SK-N-SH (cell line): ENCODE results near the gene ARID1B. TPM values are rescaled to one million over a fixed set of nuclear protein-coding genes. Genes with fewer than 3 reads are reported as not detected.

Experiments
- CTCF ChIA-PET: fragments of 300-600, 350-600 bp; formaldehyde crosslinking; extraction: SDS; loops from one replicate; lab custom pipeline; 2021; lab: Yijun Ruan, JAX
- POLR2A ChIA-PET: fragments of 350-600 bp; sonication (Branson Sonifier 250); formaldehyde crosslinking; extraction: SDS; loops from one replicate; lab custom pipeline; 2020; ENCODE audit warnings: antibody characterized with exemption, inconsistent platforms; lab: Yijun Ruan, JAX
- DNase-seq: peaks from one replicate; pipeline ENCODE4 v3.0.0; 2012
- H2AFZ ChIP-seq: fragments of 200-600 bp; sonication (generic); 2 replicates; pipeline ENCODE4 v1.8.1; 2016; ENCODE audit warnings: antibody characterized with exemption, mild to moderate bottlenecking, low read depth
- H3F3A ChIP-seq: fragments of 200-600 bp; sonication (generic); replicated peaks from 2 replicates; pipeline ENCODE3; 2016; ENCODE audit warnings: antibody characterized with exemption, mild to moderate bottlenecking; ENCODE audit not compliant: insufficient read depth
- H3K27ac ChIP-seq, 2 experiments: fragments of 200-500 bp in 1 of 2; fragments of 200-600 bp in 1 of 2; sonication (Bioruptor generic) in 1 of 2; sonication (generic), shearing (Covaris generic) in 1 of 2; 2 replicates each; pipeline versions ENCODE4 v1.5.1 to v1.6.1; 2014 to 2016; ENCODE audit warnings: low read depth in 2 of 2, inconsistent platforms in 1 of 2, low read length in 1 of 2, mild to moderate bottlenecking in 1 of 2, mixed read lengths in 1 of 2
- H3K27me3 ChIP-seq: fragments of 200-600 bp; sonication (generic), shearing (Covaris generic); 2 replicates; pipeline ENCODE4 v1.6.1; 2016; ENCODE audit warnings: mixed run types; ENCODE audit not compliant: insufficient read depth
- H3K36me3 ChIP-seq, 2 experiments: fragments of 200-500 bp in 1 of 2; fragments of 200-600 bp in 1 of 2; sonication (Bioruptor generic) in 1 of 2; sonication (generic) in 1 of 2; replicated peaks in 1 of 2; 2 replicates each; pipeline versions ENCODE3 to v1.5.1; 2014 to 2016; ENCODE audit warnings: low read length in 1 of 2, mild to moderate bottlenecking in 1 of 2; ENCODE audit not compliant: insufficient read depth in 2 of 2, control insufficient read depth in 1 of 2
- H3K4me1 ChIP-seq, 2 experiments: fragments of 200-500 bp in 1 of 2; fragments of 200-600 bp in 1 of 2; sonication (Bioruptor generic) in 1 of 2; sonication (generic), shearing (Covaris generic) in 1 of 2; 2 replicates each; pipeline versions ENCODE4 v1.5.1 to v1.6.1; 2014 to 2016; ENCODE audit warnings: low read depth in 1 of 2, low read length in 1 of 2, mixed run types in 1 of 2; ENCODE audit not compliant: insufficient read depth in 2 of 2, control insufficient read depth in 1 of 2
- H3K4me2 ChIP-seq: fragments of 200-600 bp; sonication (generic), shearing (Covaris generic); 2 replicates; pipeline ENCODE4 v1.6.1; 2017; ENCODE audit warnings: mixed run types
- H3K4me3 ChIP-seq, 2 experiments: fragments of 200-500 bp in 1 of 2; fragments of 200-600 bp in 1 of 2; sonication (Bioruptor generic) in 1 of 2; sonication (generic), shearing (Covaris generic) in 1 of 2; 2 replicates each; pipeline versions ENCODE4 v1.5.1 to v1.8.1; 2014 to 2016; ENCODE audit warnings: low read depth in 2 of 2, inconsistent platforms in 1 of 2, low read length in 1 of 2, mild to moderate bottlenecking in 1 of 2, mixed read lengths in 1 of 2, moderate library complexity in 1 of 2
- H3K79me2 ChIP-seq: fragments of 200-600 bp; sonication (generic); 2 replicates; pipeline ENCODE4 v1.8.1; 2017; ENCODE audit warnings: mild to moderate bottlenecking; ENCODE audit not compliant: insufficient read depth
- H3K9ac ChIP-seq: fragments of 200-600 bp; sonication (generic); 2 replicates; pipeline ENCODE4 v1.6.1; 2017; ENCODE audit warnings: mixed run types
- H3K9me2 ChIP-seq: fragments of 200-600 bp; sonication (generic); 2 replicates; pipeline ENCODE4 v1.6.1; 2017; ENCODE audit warnings: mixed run types
- H3K9me3 ChIP-seq: fragments of 200-600 bp; sonication (generic); 2 replicates; pipeline ENCODE4 v1.6.1; 2017; ENCODE audit warnings: mixed run types, mild to moderate bottlenecking, moderate library complexity
- H4K20me1 ChIP-seq: fragments of 200-600 bp; sonication (generic); 2 replicates; pipeline ENCODE4 v1.6.1; 2017; ENCODE audit warnings: mild to moderate bottlenecking, mixed run types; ENCODE audit not compliant: insufficient read depth
- CHD2 ChIP-seq: fragments of 150-350 bp; IDR thresholded peaks from 2 replicates; pipeline ENCODE4 v1.6.1; 2018; ENCODE audit warnings: low read length; ENCODE audit not compliant: partially characterized antibody
- FOXJ3 ChIP-seq: sonication (generic); formaldehyde crosslinking; IDR thresholded peaks from 2 replicates; pipeline ENCODE4 v1.5.1; 2020; ENCODE audit warnings: mild to moderate bottlenecking, missing genetic modification reagents
- FOXM1 ChIP-seq: IDR thresholded peaks from 2 replicates; pipeline ENCODE4 v1.4.0; 2012; ENCODE audit warnings: low read depth, mild to moderate bottlenecking
- GABPA ChIP-seq: IDR thresholded peaks from 2 replicates; pipeline ENCODE4 v1.4.0; 2012; ENCODE audit warnings: low read depth, mild to moderate bottlenecking
- GATA2 ChIP-seq: sonication (generic); formaldehyde crosslinking; IDR thresholded peaks from 2 replicates; pipeline ENCODE4 v1.5.0; 2020; ENCODE audit warnings: mild to moderate bottlenecking, missing genetic modification reagents
- IRF3 ChIP-seq: fragments of 150-350 bp; IDR thresholded peaks from 2 replicates; pipeline ENCODE4 v1.6.1; 2016; ENCODE audit warnings: mild to moderate bottlenecking, low read depth, low read length
- MAX ChIP-seq: IDR thresholded peaks from 2 replicates; pipeline ENCODE4 v1.4.0; 2012; ENCODE audit warnings: low read depth
- MXI1 ChIP-seq: IDR thresholded peaks from 2 replicates; pipeline ENCODE4 v1.6.1; 2012; ENCODE audit warnings: mild to moderate bottlenecking, low read depth, low read length, improper control_type of control experiment
- REST ChIP-seq: IDR thresholded peaks from 2 replicates; pipeline ENCODE4 v1.6.1; 2012; ENCODE audit warnings: mild to moderate bottlenecking, low read depth, low read length, moderate library complexity
- RFX5 ChIP-seq: IDR thresholded peaks from 2 replicates; pipeline ENCODE4 v1.6.1; 2012; ENCODE audit warnings: mild to moderate bottlenecking, improper control_type of control experiment, low read length
- TCF12 ChIP-seq: IDR thresholded peaks from 2 replicates; pipeline ENCODE4 v1.4.0; 2012
- TEAD4 ChIP-seq: IDR thresholded peaks from 2 replicates; pipeline ENCODE4 v1.4.0; 2012; ENCODE audit warnings: mild to moderate bottlenecking, borderline replicate concordance; ENCODE audit not compliant: insufficient read depth
- USF1 ChIP-seq: IDR thresholded peaks from 2 replicates; pipeline ENCODE4 v1.4.0; 2012; ENCODE audit warnings: low read depth, borderline replicate concordance
- USF2 ChIP-seq: fragments of 150-350 bp; IDR thresholded peaks from 2 replicates; pipeline ENCODE4 v1.6.1; 2017; ENCODE audit warnings: antibody characterized with exemption, low read length, low read depth, borderline replicate concordance
- YY1 ChIP-seq: IDR thresholded peaks from 2 replicates; pipeline ENCODE4 v1.4.0; 2012; ENCODE audit warnings: low read depth, mild to moderate bottlenecking
- WGBS: methylation state at CpG from one replicate; pipeline ENCODE4 v1.1.6; 2017; ENCODE audit warnings: low lambda C conversion rate; 5-methylcytosine and 5-hydroxymethylcytosine counted together
- polyA plus RNA-seq, 3 experiments: library from polyadenylated mRNA; depleted of rRNA; stranded (reverse); fragments of >200 nt; gene quantifications; 2 replicates each; pipeline ENCODE4 v1.2.3, GENCODE V29; 2012

The ARID1B gene
- polyA plus RNA-seq, 1 of the 3 experiments (the other 2 are of a cell fraction): 13.6 TPM

- TF ChIP-seq REST (no peak), GATA2 (no peak), TEAD4 (no peak), MAX (no peak), USF1 (no peak), TCF12 (no peak)
- Histone ChIP-seq H3K9me2 (no peaks in the 10 kb centered on the region), H3F3A (no peaks in the 10 kb centered on the region), H4K20me1 (peaks cover 89% of the 10 kb centered on the region), H3K27ac (no peak overlapping the region), H3K79me2 (peaks cover 99% of the 10 kb centered on the region), H3K4me2 (no peak overlapping the region), H3K4me1 (peaks cover 0 to 14% of the 10 kb centered on the region in 2 experiments; a peak in 1 of 4 replicates), H3K4me3 (no peak overlapping the region), H3K9ac (no peak overlapping the region), H3K9me3 (no peaks in the 10 kb centered on the region), H2AFZ (no peak overlapping the region), H3K27me3 (no peaks in the 10 kb centered on the region), H3K36me3 (peaks cover 0 to 4% of the 10 kb centered on the region in 2 experiments)
- no peak for DNase-seq
- POLR2A ChIA-PET: no interaction called here
- 93% methylated on average over 2 of the region's 2 CpGs for WGBS
- CTCF ChIA-PET: interaction anchor here (2.0 kb wide), 1 partner anchor 10 kb away, joined by 5 read pairs; no protein-coding TSS in a partner anchor
Measured at GRCh38 chr6:156867121-156867520, 89.9 kb downstream of the ARID1B start.

- H3K79me2 ChIP-seq: peaks cover 99% of the 10 kb centered on the region
- TF ChIP-seq USF1 (no peak), FOXM1 (no peak), FOXJ3 (CRISPR knock-in tag) (no peak), CHD2 (no peak), RFX5 (no peak), GATA2 (no peak), YY1 (no peak), TCF12 (no peak), REST (no peak), IRF3 (no peak), GABPA (no peak), USF2 (no peak), MXI1 (no peak)
Measured at GRCh38 chr6:156868385-156868784, 91.2 kb downstream of the ARID1B start.

More at GRCh38 chr6:156868385-156868784, 91.2 kb downstream of the ARID1B start:
- Histone ChIP-seq H3F3A (no peaks in the 10 kb centered on the region), H4K20me1 (peaks cover 83% of the 10 kb centered on the region), H2AFZ (no peak overlapping the region), H3K4me2 (no peak overlapping the region), H3K9ac (no peak overlapping the region), H3K9me3 (no peaks in the 10 kb centered on the region), H3K27me3 (no peaks in the 10 kb centered on the region), H3K9me2 (no peaks in the 10 kb centered on the region), H3K27ac (no peak overlapping the region), H3K36me3 (peaks cover 0 to 4% of the 10 kb centered on the region in 2 experiments), H3K4me1 (peaks cover 0 to 19% of the 10 kb centered on the region in 2 experiments; a peak in 1 of 4 replicates), H3K4me3 (no peak overlapping the region)
- CTCF ChIA-PET: interaction anchor here (2.0 kb wide), 1 partner anchor 9 kb away, joined by 5 read pairs; no protein-coding TSS in a partner anchor
- WGBS: 96% methylated on average over 3 of the region's 3 CpGs
- DNase-seq: no peak
- POLR2A ChIA-PET: no interaction called here
